ENCODE results near the gene RPL15.
"Not testable (repeated sequence)": the region's sequence is repeated elsewhere in the genome, so short reads cannot be mapped to it uniquely, and the experiment has no call there.

RPL15 gene

DNA sequence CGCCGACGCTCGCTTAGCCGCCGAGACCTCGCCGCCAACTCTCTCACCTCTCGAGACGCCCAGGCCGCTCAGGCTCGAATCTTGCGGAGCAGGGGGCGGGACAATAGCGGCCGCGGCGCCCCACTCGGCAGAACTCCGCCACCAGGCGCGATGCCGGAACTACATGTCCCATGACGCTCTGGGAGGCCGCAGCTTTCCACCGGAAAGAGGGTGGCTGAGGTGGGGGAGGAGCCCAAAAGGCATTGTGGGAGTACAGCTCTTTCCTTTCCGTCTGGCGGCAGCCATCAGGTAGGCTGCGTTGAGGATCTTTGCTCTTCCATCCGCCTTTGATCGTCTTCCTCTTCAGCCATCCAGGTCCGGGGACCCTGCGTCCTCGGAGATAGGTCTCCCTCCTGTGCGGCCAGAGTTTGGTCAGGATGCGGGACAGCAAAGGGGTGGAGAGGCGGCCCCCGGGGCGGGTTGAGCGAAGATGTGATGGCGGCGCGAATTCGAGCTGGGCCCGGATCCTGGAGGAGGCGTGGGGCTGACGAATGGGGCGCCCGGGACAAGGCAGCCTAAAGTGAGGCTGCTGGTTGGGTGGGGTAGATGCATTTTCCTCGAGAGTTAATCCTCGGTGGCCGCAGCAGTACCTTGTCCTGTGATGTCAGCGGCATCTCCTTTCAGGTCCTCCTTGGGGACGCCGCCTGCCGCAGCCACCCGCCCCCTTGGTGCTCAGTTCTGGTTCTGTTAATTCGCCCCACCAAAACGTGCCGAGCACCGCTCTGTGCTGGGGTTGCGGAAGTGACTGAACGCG is at the start of gene RPL15, which contains the start of gene NKIRAS1:
Gene RPL15 (plus strand): TSS at position 247 of the 793 bp plus-strand sequence. CDS start 728 bp downstream, outside the sequence.
Gene NKIRAS1 (minus strand): TSS at position 105 of the 793 bp plus-strand sequence. CDS start 6,086 bp downstream, outside the sequence.
- peak; percentile 96 to 97 for DNase-seq

DNA sequence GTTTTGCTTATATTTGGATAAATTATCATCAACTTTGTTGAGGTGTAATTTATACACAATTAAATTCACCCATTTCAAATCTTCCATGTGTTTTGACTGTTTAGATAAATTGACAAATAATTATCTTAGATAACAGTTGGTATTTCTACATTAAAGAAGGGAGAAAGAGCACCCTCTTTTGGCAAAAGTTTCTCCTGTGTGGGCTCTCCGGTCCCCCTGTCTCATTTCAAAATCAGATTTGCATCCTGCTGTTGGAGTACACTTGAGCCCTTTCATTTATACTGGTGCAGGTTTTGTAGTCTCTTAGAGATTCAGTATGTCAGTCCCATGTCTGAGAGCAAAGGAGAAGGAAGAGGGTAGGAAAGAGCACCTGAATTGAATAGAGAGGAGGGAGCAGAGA is 49.5 kb upstream of the RPL15 start:
- no peak for DNase-seq

DNA sequence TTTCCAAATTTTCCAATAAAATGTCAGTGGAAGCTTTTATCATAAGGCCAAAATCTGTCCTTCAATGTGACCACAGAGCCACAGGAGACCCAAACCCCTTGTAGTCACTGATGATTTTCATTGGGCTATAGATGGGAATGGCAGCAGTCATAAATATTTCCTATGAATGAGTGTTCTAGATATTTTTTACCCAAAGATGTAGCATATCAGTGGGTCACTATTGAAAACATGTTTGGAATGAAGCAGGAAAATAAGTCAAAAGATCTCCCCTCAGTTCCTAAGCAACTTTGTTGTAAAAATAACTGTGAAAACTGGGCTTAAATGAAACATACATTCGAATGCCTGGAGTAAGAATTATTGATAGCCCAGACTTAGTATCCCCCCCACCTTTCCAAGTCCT is 49.1 kb upstream of the RPL15 start:
- no peak for DNase-seq

- DNase-seq: no peak
These were observed 46.8 kb upstream of the RPL15 start for GRCh38 chr3:23869977-23870662.

DNA sequence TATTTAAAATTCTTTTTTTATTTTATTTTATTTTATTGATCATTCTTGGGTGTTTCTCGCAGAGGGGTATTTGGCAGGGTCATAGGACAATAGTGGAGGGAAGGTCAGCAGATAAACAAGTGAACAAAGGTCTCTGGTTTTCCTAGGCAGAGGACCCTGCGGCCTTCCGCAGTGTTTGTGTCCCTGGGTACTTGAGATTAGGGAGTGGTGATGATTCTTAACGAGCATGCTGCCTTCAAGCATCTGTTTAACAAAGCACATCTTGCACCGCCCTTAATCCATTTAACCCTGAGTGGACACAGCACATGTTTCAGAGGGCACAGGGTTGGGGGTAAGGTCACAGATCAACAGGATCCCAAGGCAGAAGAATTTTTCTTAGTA is 46.3 kb upstream of the RPL15 start:
- not testable (repeated sequence) for DNase-seq

GRCh38 chr3:23871361-23871760 is 45.6 kb upstream of the RPL15 start:
- not testable (repeated sequence) for DNase-seq

DNA sequence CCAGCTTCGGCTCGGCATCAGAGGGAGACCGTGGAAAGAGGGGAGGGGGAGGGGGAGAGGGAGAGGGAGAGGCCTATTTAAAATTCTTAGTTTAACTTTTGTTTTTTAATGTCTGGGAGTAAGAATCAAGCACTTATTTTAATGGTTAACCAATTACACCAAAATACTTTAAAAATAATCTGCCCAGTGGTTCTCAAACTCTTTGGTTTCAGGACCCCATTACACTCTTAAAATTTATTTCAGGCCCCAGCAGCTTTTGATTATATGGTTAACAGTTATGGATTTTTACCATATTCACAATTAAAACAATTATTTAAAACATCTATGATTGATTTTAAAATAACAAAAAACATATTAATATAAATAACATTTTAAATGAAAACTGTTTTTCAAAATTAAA is 44.6 kb upstream of the RPL15 start:
- DNase-seq: no peak

GRCh38 chr3:23873941-23874340 is 43.0 kb upstream of the RPL15 start:
- no peak for DNase-seq

DNA sequence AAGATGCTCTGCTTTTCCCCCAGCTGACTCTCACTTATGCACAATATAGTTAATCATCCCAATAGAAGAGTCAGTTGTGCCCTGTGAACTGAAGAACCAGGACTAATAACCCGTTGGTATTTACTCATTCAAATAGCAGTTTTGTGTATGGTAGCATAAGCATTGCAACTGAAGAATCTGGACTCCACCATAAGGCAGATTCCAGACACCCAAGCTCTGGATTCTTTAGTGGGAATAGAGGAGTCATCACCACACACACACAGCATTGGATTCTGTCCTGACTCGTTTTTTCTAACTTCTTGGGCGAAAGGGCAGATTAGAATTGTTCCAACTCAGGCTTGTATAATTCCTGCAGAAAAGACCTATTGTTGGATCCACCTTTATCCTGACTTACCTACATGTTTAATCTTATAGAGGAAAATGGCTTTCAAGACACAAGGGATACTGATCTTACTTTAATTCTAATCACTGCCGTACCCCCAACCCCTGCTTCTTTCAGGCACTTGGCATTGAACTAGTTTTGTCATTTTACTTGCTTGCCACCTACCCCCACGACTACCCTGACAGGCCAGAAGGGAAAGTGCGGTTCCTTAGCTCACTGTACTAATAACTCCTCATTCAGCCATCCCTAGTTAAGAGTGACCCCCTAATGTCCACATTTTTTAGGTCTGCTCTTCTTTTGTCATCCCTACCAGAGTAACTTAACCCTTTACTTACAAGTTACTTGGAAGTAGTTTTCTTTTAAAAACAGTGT is 42.4 kb upstream of the RPL15 start:
- no peak for DNase-seq

- DNase-seq: no peak
These were observed 41.7 kb upstream of the RPL15 start for GRCh38 chr3:23875113-23875725.

DNA sequence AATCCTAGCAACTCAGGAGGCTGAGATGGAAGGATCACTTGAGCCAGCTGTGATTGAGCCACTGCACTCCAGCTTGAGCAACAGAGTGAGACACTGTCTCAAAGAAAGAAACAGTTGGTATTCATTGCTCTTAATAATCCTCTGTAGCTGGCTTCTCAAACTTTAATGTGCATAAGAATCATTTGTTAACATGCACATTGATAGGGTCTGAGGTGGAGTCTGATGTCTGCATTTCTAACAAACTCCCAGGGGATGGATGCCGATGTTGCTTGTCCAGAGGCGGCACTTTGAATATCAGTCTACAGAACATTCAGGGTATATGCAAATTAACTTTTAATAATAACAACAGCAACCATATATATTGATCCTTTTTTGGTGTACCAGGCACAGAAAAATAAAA is 40.0 kb upstream of the RPL15 start:
- DNase-seq: no peak

DNA sequence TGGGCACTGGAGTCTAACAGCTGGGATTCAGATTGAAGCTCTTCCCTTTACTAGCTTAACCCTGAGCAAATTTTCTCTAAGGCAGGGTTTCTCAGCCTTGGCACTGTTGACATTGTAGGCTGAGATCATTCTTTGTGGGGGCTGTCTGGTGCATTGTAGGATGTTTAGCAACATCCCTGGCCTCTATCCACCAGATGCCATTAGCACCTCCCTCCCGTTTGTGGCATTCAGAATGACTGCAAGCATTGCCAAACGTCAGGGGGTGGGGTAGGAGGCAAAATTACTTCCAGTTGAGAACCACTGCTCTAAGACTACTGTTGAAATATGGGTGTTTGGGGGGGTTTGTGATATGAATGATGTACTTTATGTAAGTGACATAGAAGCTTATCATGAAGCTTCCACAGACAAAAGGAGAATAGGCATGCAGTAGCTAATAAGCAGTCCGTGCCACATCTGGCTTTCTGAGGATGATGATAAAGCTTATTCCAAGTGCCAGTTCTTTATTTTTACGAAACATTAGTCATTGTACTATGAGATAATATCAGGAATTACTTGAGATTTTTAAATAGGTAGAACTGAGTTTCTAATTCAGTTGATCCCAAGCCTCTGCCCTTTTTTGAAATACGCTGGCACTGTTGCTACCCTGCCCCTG is 39.5 kb upstream of the RPL15 start:
- no peak for DNase-seq

GRCh38 chr3:23879485-23879884 is 37.4 kb upstream of the RPL15 start:
- DNase-seq: no peak

DNA sequence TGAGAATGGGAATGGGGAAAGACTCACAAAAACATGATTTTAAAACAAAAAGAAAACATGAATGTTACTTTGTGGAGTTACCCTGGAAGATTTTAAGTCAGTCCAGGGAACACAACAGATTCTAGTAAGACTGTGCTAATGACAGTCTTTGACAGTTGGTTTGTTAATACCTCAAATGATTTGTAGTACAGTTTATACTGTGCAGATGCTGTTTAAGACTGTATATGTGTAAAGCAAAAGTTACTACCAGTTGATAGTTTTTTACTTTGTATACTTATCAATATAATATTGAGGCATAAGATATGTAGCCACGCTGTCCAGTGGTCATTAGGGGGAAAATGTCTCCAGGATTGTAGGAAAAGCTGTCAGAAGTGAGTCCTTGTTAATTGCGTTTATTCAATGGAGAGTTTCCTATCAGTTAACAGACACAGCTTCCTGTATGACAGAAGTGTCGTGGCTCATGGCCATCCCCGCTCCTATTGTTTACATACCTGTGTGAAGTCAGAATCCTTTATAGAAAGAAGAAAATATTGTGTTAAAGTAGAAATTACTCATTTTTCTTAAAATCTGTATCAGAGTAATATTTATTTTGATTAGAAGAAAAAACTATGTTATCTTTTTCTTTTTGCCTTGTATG is 36.1 kb upstream of the RPL15 start:
- DNase-seq: peak in 1 of 2 experiments; percentile 9

- DNase-seq: not testable (repeated sequence)
These were observed 34.9 kb upstream of the RPL15 start for GRCh38 chr3:23881993-23882392.

DNA sequence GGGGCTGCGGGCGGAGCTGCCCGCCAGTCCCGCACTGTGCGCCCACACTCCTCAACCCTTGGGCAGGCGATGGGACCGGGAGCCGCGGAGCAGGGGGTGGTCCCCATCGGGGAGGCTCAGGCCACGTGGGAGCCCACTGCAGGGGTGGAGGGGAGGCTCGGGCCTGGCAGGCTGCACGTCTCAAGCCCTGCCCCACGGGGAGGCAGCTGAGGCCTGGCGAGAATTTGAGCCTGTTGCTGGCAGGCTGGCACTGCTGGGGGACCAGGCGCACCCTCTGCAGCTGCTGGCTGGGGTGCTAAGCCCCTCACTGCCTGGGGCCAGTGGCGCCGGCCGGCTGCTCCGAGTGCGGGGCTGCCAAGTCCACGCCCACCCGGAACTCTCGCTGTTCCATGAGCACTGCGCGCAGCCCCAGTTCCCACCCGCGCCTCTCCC is 34.4 kb upstream of the RPL15 start:
- no peak for DNase-seq

- no peak for DNase-seq
These were observed 32.5 kb upstream of the RPL15 start for GRCh38 chr3:23884481-23884880.

DNA sequence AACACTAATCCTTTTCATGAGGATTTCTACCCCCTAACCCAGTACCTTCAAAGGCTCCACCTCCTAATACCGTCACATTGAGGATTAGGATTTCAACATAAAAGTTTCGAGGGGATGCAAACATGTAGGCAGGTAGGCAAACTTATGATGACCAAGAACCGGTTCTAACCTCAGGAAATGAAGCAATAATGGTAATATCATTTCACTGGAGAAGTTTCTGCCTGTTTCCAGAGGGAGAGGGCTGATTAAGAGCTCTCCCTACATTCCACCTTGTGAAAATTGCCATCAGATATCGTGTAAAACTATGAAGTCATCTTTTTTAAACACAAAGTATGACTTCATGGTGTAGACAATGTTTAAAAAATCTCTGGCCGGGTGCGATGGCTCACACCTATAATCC is 31.7 kb upstream of the RPL15 start:
- no peak for DNase-seq

DNA sequence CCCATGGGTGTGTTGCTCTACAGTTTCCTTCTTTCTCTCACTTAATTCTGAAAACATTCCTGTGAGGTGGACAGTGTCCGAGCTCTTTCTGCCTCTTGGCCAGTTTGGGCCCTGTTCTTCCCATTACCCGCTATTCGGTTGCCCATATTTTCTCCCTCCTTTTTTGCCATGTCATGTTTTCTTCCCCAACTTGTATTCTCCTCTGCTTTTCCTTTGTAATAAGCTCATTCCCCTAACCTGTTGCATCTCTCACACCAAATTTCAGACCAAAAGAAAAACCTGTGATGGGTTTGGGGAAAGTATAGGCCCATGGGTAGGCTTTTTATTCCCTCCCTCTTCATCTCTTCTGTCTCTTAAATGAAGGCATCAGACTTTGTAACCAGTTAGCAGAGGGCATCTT is 30.6 kb upstream of the RPL15 start:
- DNase-seq: no peak

DNA sequence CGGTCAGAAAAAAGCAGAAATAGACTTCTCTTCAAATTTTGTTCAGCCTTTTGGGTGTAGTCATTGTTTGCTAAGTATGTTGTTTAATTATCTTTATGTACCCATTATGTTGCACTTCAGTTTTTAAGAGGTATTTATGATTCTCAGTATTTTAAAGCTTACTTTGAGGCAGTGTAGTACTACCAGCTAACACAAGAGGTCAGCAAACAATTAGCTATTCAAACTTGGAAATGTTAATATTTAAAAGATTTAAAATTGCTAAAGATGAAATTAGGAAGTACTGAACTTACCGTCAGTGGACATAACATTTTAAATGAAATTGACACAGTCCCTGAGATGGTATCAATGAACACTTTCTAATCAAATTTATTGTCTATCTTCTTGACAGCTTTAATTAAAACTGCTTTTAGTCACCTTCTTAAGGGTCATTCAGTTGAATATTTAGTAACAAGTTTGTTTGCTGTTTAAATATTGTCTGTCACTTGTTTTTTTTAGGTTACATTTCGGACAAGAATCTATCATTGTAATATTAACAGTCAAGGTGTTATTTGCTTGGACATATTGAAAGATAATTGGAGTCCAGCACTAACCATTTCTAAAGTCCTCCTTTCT is 28.2 kb upstream of the RPL15 start:
- peak in 1 of 2 experiments; percentile 4 for DNase-seq

GRCh38 chr3:23889386-23889785 is 27.5 kb upstream of the RPL15 start:
- DNase-seq: no peak

DNA sequence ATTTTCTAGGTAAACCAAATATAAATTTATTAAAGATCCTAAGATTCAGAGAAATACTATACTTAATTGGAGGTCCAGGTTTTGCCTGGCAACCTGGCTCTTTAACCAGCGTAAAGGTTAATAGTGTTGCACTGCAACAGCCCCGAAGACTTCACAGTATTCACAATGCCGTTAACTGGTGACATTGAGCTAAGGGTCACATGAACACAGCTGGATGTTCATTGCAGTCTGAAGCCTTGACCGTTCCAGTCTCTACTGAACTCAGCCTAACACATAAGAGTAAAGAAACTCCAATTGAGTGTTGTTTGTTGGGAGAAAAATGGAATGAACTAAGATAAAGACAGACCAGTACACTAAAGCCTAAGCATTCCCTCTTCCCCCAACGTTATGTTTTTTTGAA is 27.0 kb upstream of the RPL15 start:
- no peak for DNase-seq

Data from NCI-H2081 (cell line).